ENCODE data around the gene ELOVL2. TPM values are rescaled to one million over a fixed set of nuclear protein-coding genes. Genes with fewer than 3 reads are reported as not detected.

The ELOVL2 gene
- total RNA-seq, 1 donor from 2014 or later: not detected

DNA sequence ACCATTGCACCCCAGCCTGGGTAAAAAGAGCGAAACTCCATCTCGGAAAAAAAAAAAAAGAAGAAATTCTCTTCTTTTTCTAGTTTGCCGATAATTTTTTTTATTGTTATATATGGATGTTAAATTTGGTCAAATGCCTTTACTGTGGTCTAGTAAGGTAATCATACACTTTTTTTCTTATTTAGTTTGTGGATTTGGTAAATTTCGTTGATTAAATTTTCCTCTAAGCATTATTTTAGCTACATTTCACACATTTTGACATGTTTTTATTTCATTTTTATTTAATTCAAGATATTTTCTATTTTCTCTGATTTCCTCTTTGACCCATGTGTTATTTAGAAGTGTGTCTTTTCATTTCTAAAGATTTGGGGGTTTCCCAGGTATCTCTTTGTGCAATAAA is 18.0 kb upstream of the ELOVL2 start:
- intact Hi-C loops (cut with micrococcal nuclease): no loop called here

DNA sequence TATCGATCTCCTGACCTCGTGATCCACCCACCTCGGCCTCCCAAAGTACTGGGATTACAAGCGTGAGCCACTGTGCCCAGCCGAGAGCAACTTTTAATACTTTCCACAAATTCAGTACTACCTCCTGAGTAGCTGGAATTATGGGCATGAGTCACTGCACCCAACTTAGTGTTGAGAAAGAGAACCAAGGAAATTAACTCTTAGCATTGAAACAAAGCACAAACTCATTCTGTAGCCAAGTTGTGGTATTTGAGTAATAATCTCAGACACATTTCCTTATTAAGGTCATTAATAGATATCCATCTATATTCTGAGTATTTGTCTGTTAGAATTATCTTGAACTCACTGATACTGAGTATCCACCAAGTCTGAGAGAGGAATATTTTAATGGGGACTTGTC is 14.3 kb upstream of the ELOVL2 start:
- intact Hi-C loops (cut with micrococcal nuclease): no loop called here

GRCh38 chr6:11056871-11057270 is 12.8 kb upstream of the ELOVL2 start:
- intact Hi-C loops (cut with micrococcal nuclease): no loop called here

GRCh38 chr6:11055127-11055627 is 11.1 kb upstream of the ELOVL2 start:
- intact Hi-C loops (cut with micrococcal nuclease): no loop called here

DNA sequence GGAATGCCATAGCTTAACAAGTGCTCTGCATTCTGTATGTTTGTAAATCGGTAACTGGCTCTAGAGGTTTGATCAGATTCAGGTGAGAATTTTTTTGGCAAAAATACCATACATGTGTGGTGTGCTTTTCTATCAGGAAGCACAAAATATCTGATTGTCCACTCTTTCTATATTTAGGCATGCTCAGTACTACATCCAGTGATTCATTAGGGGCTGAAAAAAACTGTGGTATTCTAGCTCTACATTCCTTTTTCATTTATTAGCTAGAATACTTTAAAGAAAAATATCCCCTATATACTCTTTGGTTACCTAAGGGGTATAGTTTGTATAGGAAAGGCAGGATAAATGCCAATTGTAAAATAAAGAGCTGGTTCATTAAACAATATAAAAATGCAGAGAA is 10.6 kb upstream of the ELOVL2 start:
- intact Hi-C loops (cut with micrococcal nuclease): no loop called here

DNA sequence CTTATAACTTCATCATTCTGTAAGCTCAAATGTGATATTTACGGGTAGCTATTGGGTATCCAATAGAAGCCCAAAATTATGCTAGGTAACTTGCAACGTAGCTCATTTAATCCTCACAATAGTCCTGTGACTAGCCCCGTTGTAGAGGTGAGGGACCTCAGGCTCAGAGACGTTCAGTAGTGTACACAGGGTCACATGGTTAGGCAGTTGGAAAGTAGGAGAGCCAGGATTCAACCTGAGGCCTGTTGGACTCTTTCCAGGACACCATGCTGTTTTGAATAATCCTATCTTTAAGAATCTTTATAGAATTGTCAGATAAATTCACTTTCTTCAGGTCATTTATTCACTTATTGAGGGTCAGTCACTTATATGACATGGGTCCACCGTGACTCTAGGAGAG is 9.2 kb upstream of the ELOVL2 start:
- intact Hi-C loops (cut with micrococcal nuclease): no loop called here

DNA sequence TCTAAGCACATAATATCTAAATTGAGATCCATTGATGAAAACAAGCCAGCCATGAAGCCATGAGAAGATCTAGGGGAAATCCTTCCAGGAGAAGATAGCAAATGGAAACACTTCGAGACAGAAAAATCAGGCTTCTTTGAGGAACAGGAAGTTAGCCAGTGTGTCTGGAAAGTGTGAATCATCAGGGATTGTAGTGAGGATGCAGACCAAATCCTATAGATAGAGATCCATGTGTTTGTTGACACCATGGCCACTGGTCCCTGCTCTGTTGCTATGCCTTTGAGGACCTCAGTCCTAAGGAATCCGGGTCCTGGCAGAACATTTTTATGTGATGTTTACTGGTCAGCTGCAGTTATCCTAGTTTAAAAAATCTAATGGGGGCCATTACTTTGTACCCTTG is 6.6 kb upstream of the ELOVL2 start:
- intact Hi-C loops (cut with micrococcal nuclease): no loop called here

GRCh38 chr6:11044712-11045167 is 635 bp upstream of the ELOVL2 start:
- intact Hi-C loops (cut with micrococcal nuclease): no loop called here

- intact Hi-C loops (cut with micrococcal nuclease): no loop called here
Observed at GRCh38 chr6:11043378-11043960, 636 bp downstream of the ELOVL2 start.

DNA sequence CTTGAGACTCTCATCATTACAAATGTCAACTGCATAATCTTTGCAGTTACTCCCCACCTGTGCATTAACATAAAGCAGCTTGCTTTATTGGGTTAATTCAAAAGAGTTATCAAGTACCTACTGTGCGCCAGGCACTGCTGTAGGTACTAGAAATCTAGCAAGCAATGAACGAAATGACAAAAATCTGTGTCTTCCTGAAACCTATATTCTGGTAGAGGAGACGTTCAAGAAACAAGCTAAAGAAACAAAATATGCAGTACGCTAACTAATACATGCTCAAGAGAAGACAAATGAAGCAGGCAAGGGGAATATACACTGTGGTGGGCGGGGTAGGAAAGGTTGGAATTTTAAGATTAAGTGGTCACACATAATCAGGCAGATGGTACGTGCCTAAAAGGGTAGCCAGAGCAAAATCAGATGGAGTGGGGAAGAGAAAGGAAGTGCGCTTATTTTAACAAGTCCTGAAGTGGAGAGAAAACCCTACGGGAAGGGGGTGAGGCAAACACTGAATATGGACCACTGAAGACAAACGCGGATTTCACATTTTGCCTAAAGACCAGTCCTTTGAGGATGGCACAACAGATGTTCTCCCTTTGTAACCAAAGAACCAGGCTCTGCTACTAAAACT is 1.2 kb downstream of the ELOVL2 start:
- intact Hi-C loops (cut with micrococcal nuclease): no loop called here

DNA sequence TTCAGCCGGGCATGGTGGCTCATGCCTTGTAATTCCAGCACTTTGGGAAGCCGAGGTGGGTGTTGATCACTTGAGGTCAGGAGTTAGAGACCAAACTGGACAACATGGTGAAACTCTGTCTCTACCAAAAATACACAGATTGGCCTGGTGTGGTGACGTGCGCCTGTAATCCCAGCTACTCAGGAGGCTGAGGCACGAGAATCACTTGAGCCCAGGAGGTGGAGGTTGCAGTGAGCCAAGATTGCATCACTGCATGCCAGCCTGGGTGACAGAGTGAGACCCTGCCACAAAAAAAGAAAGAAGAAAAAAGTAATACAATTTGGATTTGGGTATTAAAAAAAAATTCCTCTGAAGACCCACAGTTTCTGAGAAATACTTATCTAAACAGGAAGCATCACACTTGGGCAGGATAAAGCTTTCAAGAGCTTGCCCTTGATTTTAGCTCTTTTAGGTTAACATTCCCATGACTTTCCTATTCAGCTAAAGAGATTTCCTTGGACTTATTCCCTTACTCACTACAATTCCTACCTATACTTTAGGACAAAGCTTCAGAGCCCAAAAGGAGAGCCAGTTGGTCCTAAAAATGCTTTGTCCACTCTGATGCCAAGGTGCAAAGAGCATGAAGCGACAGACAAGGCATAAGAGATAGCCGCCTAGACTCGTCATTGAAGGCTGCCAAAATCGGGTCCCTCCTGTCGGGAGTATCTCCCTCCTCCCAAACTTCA is 1.9 kb downstream of the ELOVL2 start:
- intact Hi-C loops (cut with micrococcal nuclease): no loop called here

- intact Hi-C loops (cut with micrococcal nuclease): no loop called here
Observed at GRCh38 chr6:11040134-11040533, 4.0 kb downstream of the ELOVL2 start.

- intact Hi-C loops (cut with micrococcal nuclease): no loop called here
Observed at GRCh38 chr6:11039040-11039439, 5.1 kb downstream of the ELOVL2 start.

DNA sequence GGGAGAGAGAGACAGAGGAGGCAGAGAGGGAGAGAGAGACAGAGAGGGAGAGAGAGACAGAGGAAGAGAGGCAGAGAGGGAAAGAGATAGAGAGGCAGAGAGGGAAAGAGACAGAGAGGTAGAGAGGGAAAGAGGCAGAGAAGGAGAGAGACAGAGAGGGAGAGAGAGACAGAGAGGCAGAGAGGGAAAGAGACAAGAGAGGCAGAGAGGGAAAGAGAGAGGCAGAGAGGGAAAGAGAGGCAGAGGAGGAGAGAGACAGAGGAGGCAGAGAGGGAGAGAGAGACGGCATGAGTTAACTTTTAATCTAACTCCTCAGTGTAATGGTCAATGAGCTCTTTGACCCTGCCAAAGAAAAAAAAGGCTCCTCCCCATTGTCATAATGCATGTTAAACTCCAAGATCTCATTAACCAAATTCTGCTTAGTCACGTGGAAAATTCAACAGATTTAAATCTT is 7.1 kb downstream of the ELOVL2 start:
- intact Hi-C loops (cut with micrococcal nuclease): no loop called here

DNA sequence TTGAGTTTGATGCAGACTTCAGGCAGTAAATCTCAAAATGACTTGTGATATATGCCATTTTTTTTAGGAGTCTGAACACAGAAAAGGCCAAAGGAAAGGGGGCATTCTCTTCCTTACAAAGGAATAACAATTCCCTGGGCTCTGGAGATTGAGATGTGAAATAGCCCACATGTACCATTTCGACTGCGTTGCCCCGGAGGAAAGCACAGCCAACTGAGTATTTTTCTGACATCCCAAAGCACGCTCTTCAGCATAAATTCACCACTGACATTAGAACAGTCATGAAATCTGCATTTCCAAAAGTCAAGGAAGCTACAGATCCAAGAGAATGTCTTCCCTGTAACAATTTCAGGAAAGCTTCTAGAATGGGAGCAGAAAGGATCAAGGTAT is 7.8 kb downstream of the ELOVL2 start:
- intact Hi-C loops (cut with micrococcal nuclease): no loop called here

DNA sequence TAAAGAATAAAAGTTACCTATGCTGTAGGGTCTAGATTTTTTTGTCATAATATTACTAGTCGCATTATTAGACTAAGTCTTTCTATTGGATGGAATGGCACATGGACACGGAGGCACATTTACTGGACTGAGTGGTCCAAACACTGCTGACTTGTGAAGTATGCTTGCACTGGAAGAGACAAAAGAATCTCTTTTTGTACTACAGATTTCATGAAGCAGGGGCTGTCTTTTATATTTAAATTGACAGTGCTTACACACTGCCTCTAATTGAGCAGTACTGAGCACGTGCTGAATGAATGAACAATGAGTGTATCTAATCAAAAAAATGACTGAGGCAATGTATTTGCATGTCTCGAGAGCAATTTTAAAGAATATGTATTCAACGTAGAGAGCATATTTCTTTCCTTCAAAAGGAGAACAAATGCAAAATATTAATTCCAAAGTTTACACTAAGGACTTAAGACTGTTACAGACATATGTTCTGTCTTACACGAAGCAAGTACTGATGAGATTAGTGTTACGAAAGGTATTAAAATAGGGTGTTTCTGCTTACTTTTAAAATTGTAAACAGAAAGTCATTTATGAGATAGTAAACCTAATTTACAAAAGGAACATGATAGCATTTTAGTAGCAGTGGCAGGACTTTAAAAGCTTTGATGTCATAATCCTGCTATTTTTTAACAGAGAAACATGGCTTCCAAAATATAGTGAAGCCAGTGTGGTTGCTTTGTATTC is 8.3 kb downstream of the ELOVL2 start:
- intact Hi-C loops (cut with micrococcal nuclease): no loop called here

DNA sequence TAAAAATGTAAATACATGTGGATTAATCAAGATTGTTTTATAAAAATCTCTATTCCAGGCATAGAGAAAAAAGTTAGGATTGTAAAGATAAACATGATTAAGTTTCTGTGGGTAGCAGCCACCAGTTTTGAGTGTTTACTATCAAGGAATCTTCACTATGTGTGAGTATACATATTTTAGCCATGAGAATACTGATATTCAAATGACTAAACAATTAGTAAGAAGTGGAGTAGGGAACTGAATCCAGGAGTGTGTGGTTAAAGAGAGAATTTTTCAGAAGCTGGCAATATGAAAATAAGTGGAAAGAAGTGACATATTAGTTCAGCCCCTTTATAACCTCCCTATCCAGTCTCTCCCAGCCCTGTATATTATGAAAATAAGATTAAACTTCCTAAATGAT is 10.3 kb downstream of the ELOVL2 start:
- intact Hi-C loops (cut with micrococcal nuclease): no loop called here

DNA sequence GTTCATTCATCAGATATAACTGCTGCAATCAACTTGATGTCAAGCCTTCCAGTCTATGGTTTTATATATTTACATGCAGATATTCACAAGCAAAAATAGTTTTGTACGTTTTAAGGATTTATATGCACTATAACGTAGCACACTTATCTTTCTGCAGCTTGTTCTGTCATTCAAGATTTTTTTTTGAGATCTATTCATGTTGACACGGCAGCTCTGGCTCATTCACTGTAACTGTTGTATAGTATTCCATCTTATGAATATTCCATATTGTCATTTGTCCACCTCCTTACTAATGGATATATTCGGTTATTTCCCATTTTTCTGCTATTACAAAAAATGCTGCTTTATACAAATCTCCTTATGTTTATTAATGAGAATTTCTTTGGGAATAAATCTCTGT is 13.2 kb downstream of the ELOVL2 start:
- intact Hi-C loops (cut with micrococcal nuclease): no loop called here

DNA sequence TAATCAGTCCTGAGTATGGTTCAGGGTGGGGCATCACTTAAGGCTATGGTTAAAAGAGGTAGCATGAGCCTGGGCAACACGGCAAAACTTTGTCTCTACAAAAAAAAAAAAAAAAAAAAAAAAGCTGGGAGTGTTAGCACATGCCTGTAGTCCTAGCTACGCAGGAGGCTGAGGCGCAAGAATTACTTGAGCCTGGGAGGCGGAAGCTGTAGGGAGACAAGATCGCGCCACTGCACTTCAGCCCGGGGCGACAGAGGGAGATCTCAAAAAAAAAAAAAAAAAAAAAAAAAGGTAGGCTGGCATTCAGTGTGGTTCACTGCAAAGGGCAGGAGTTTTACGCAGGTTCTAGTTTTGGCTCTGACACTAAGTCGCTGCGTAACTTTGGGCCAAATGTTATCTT is 15.1 kb downstream of the ELOVL2 start:
- intact Hi-C loops (cut with micrococcal nuclease): no loop called here

- intact Hi-C loops (cut with micrococcal nuclease): no loop called here
Observed at GRCh38 chr6:11027565-11028110, 16.5 kb downstream of the ELOVL2 start.

GRCh38 chr6:11025921-11026635 is 18.0 kb downstream of the ELOVL2 start:
- intact Hi-C loops (cut with micrococcal nuclease): no loop called here

Data from T-helper 1 cell treated with Interleukin-12 subunit alpha and Interleukin-12 subunit beta and Interleukin-4 antibody, amounts not matched to agents 30 ng/mL and 1 ng/mL, for 36 hours (primary cell).